Measurements from ENCODE around the gene RIC3. TPM values are rescaled to one million over a fixed set of nuclear protein-coding genes. Genes with fewer than 3 reads are reported as not detected.

Gene RIC3
- total and polyA plus RNA-seq, 5 donors from 2014 or later: 1.5 to 23.8 (median 3.1) TPM

DNA sequence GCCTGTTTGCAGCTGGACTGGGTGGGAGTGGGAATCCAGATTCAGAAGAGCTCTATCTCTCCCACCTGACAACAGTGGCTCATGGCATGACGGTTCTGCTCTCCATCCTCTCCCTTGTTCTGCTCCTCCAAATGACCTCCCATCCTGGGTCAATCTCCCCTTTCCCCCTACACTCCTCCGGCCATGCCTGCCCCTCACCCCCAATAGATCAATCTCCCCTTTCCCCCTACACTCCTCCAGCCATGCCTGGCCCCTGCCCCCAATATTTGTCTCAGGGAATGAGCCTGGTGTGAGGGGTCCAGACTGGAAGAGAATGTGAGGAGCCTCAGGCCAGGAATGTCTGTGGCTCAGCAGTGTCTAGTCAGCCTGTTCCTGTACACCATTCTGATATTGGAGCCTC is 30.9 kb upstream of the RIC3 start:
- no peaks in the 10 kb centered on the region for H3K4me1 Mint-ChIP-seq
- peaks cover 0 to 2% (median 0%) of the 10 kb centered on the region in 7 donors for H3K9me3 Mint-ChIP-seq
- no peak overlapping the region for H3K27ac Mint-ChIP-seq
- H3K4me3 Mint-ChIP-seq: no peak overlapping the region
- peaks cover 5% of the 10 kb centered on the region for H3K27me3 Mint-ChIP-seq
- peaks cover 2% of the 10 kb centered on the region for H3K27me3 ChIP-seq (ENCODE audit: control insufficient read depth, insufficient read depth, low read length)
- no peaks in the 10 kb centered on the region for H3K36me3 Mint-ChIP-seq
- H3K36me3 ChIP-seq (ENCODE audit: control insufficient read depth, insufficient read depth, low read length): no peaks in the 10 kb centered on the region
- ATAC-seq (ENCODE audit: low read depth in 2 of 2): no peak
- H3K9me3 ChIP-seq (ENCODE audit: control insufficient read depth in 2 of 2, low read length in 2 of 2): no peaks in the 10 kb centered on the region
- no peak for DNase-seq
- H3K4me3 ChIP-seq (ENCODE audit: low read depth, low read length): no peak overlapping the region
- no peaks in the 10 kb centered on the region for H3K4me1 ChIP-seq (ENCODE audit: control insufficient read depth, insufficient read depth, low read length, poor library complexity, severe bottlenecking)
- no peak overlapping the region for H3K27ac ChIP-seq (ENCODE audit: insufficient read depth, low read length, poor library complexity, severe bottlenecking)

DNA sequence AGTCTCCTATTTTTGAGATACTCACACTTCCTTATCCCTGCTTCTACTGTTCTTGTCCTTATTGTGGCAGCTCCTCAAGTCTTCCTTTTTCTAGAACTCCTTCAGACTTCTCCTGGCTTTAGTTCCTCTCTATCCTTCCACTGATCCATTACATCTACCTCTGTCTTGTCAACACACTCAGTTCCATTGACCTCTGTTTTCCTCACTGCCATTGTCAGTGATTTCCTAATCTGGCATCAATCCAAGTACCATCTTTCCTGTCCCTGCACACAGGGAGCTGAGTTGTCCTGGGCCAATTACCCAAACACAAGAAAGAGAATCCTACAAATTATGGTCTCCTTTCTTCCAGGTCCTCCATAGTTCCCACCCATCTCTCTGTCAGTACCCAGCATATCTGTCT is 27.9 kb upstream of the RIC3 start:
- H3K4me3 ChIP-seq (ENCODE audit: low read depth, low read length): no peak overlapping the region
- Mint-ChIP-seq H3K27me3 (peaks cover 9% of the 10 kb centered on the region), H3K36me3 (no peaks in the 10 kb centered on the region), H3K4me1 (no peaks in the 10 kb centered on the region), H3K4me3 (no peak overlapping the region), H3K27ac (no peak overlapping the region), H3K9me3 (peaks cover 0 to 2% (median 0%) of the 10 kb centered on the region in 7 donors)
- no peaks in the 10 kb centered on the region for H3K9me3 ChIP-seq (ENCODE audit: control insufficient read depth in 2 of 2, low read length in 2 of 2)
- no peaks in the 10 kb centered on the region for H3K36me3 ChIP-seq (ENCODE audit: control insufficient read depth, insufficient read depth, low read length)
- no peak overlapping the region for H3K27ac ChIP-seq (ENCODE audit: insufficient read depth, low read length, poor library complexity, severe bottlenecking)
- no peaks in the 10 kb centered on the region for H3K4me1 ChIP-seq (ENCODE audit: control insufficient read depth, insufficient read depth, low read length, poor library complexity, severe bottlenecking)
- ATAC-seq (ENCODE audit: low read depth in 2 of 2) (no peak), DNase-seq (no peak)
- H3K27me3 ChIP-seq (ENCODE audit: control insufficient read depth, insufficient read depth, low read length): peaks cover 2% of the 10 kb centered on the region

DNA sequence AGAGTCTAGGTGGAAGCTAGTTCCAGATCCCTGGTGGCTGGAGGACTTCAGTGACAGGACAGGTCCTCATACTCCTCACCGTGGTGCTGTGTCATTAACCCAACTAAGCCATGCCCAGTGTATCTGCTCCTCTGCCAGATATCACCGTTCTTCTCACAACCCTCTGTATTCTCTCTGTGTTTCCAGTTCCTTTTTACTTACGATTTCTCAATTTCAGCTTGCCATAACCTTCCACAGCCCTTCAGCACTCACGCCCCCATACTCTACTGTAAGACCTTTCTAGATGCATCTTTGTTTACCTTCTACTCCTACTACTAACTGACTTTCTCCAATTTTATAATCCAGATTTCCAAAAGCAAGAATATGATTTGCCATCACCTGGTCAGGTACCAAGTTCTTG is 26.1 kb upstream of the RIC3 start:
- peaks cover 0 to 2% (median 0%) of the 10 kb centered on the region in 7 donors for H3K9me3 Mint-ChIP-seq
- DNase-seq (no peak), ATAC-seq (ENCODE audit: low read depth in 2 of 2) (no peak)
- H3K4me3 ChIP-seq (ENCODE audit: low read depth, low read length): no peak overlapping the region
- no peak overlapping the region for H3K27ac ChIP-seq (ENCODE audit: insufficient read depth, low read length, poor library complexity, severe bottlenecking)
- H3K9me3 ChIP-seq (ENCODE audit: control insufficient read depth in 2 of 2, low read length in 2 of 2): no peaks in the 10 kb centered on the region
- H3K36me3 ChIP-seq (ENCODE audit: control insufficient read depth, insufficient read depth, low read length): no peaks in the 10 kb centered on the region
- no peak overlapping the region for H3K4me3 Mint-ChIP-seq
- no peaks in the 10 kb centered on the region for H3K4me1 ChIP-seq (ENCODE audit: control insufficient read depth, insufficient read depth, low read length, poor library complexity, severe bottlenecking)
- H3K4me1 Mint-ChIP-seq: peaks cover 0 to 4% (median 0%) of the 10 kb centered on the region in 4 donors
- no peaks in the 10 kb centered on the region for H3K36me3 Mint-ChIP-seq
- peak overlapping the region in 1 of 3 donors; percentile 5 for H3K27ac Mint-ChIP-seq
- H3K27me3 Mint-ChIP-seq: peaks cover 9% of the 10 kb centered on the region
- peaks cover 2% of the 10 kb centered on the region for H3K27me3 ChIP-seq (ENCODE audit: control insufficient read depth, insufficient read depth, low read length)

DNA sequence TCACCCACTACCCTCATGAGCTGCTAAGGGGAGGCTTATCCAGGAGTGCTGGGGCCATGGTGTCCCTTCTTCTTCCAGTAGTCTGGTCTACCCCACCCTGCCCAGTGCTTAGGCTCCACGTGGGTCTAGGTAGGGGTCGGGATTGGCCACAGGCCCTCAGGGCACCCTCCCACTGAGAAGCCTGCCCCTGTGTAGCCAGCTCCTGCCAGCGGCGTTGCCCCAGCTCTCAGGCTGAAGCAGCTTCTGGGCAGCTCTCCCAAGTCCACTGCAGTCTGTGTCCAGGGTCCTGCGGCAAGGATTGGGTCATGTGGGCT is 24.0 kb upstream of the RIC3 start:
- H3K27ac Mint-ChIP-seq: no peak overlapping the region
- no peaks in the 10 kb centered on the region for H3K4me1 ChIP-seq (ENCODE audit: control insufficient read depth, insufficient read depth, low read length, poor library complexity, severe bottlenecking)
- H3K27ac ChIP-seq (ENCODE audit: insufficient read depth, low read length, poor library complexity, severe bottlenecking): no peak overlapping the region
- no peak overlapping the region for H3K4me3 Mint-ChIP-seq
- peaks cover 0 to 4% (median 0%) of the 10 kb centered on the region in 4 donors for H3K4me1 Mint-ChIP-seq
- H3K9me3 Mint-ChIP-seq: peaks cover 0 to 2% (median 0%) of the 10 kb centered on the region in 7 donors
- no peak for ATAC-seq (ENCODE audit: low read depth in 2 of 2)
- no peaks in the 10 kb centered on the region for H3K27me3 ChIP-seq (ENCODE audit: control insufficient read depth, insufficient read depth, low read length)
- H3K4me3 ChIP-seq (ENCODE audit: low read depth, low read length): no peak overlapping the region
- H3K9me3 ChIP-seq (ENCODE audit: control insufficient read depth in 2 of 2, low read length in 2 of 2): no peaks in the 10 kb centered on the region
- no peaks in the 10 kb centered on the region for H3K36me3 Mint-ChIP-seq
- no peak for DNase-seq
- no peaks in the 10 kb centered on the region for H3K36me3 ChIP-seq (ENCODE audit: control insufficient read depth, insufficient read depth, low read length)
- H3K27me3 Mint-ChIP-seq: peaks cover 9% of the 10 kb centered on the region

DNA sequence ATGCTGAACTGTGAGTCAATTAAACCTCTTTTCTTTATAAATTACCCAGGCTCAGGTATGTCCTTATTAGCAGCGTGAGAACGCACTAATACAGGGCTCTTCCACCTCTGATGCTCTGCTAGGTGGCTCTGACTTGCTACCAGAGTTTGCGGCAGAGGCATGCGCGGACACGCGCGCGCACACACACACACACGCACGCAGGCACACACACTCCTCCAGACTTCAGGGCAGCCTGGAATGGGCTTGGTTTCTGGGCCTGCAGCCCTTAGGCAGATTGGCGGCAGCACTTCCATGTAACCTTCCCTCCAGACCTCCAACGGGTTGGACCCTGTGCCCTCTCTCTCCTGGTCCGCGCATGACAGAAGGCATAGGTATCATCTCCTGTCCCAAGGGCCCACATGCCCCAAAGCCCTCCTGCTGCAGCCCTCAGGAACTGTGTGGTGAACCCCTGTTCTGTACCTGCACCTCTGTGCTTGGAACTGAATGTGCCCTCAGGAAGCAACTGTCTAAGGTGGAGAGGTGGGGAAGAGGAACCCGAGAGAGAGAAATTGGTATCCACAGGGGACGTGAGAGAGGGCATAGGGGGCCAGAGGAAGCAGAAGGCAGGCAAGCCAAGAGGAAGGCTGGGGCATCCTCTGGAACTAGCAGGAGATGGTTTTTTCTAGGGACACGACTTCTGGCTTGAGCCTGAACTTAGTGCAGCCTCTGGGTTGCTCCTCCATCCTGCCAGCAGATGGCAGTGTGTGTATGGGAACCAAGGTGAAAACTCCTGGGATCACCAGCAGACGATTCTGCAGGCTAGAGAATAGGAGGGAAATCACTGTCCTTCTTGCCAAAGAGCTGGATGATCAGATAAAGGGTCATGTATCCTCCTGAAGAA is 23.4 kb upstream of the RIC3 start:
- no peak overlapping the region for H3K27ac Mint-ChIP-seq
- H3K27ac ChIP-seq (ENCODE audit: insufficient read depth, low read length, poor library complexity, severe bottlenecking): no peak overlapping the region
- H3K27me3 Mint-ChIP-seq: peaks cover 9% of the 10 kb centered on the region

DNA sequence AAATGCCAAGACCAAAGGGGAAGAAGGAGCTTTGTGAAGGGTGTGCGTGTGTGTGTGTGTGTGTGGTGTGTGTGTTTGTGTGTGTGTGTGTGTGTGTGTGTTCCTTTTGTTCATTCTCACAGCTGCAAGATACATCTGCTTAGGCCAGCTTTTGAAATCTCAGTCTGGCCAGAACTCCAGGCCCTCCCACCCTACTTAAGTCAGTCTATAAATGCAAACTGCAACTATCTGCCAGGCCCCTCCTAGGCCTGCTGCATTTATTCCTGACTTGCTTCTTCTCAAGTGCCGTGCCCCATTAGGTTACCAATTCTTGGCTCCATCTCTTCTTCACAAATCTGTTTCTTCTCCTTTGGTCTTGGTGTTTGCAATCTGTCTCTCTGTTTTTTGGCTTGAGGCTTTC is 21.6 kb upstream of the RIC3 start:
- Histone ChIP-seq H3K4me1 (ENCODE audit: control insufficient read depth, insufficient read depth, low read length, poor library complexity, severe bottlenecking) (no peaks in the 10 kb centered on the region), H3K27me3 (ENCODE audit: control insufficient read depth, insufficient read depth, low read length) (no peaks in the 10 kb centered on the region), H3K4me3 (ENCODE audit: low read depth, low read length) (no peak overlapping the region), H3K36me3 (ENCODE audit: control insufficient read depth, insufficient read depth, low read length) (no peaks in the 10 kb centered on the region), H3K9me3 (ENCODE audit: control insufficient read depth in 2 of 2, low read length in 2 of 2) (no peaks in the 10 kb centered on the region), H3K27ac (ENCODE audit: insufficient read depth, low read length, poor library complexity, severe bottlenecking) (no peak overlapping the region)
- H3K36me3 Mint-ChIP-seq: no peaks in the 10 kb centered on the region
- H3K27me3 Mint-ChIP-seq: peaks cover 15% of the 10 kb centered on the region
- peaks cover 0 to 4% (median 0%) of the 10 kb centered on the region in 4 donors for H3K4me1 Mint-ChIP-seq
- ATAC-seq (ENCODE audit: low read depth in 2 of 2) (no peak), DNase-seq (no peak)
- H3K4me3 Mint-ChIP-seq: no peak overlapping the region
- no peak overlapping the region for H3K27ac Mint-ChIP-seq
- peaks cover 0 to 2% (median 0%) of the 10 kb centered on the region in 7 donors for H3K9me3 Mint-ChIP-seq

More for the DNA sequence above, 23.4 kb upstream of the RIC3 start:
- Mint-ChIP-seq H3K4me3 (no peak overlapping the region), H3K9me3 (peaks cover 0 to 2% (median 0%) of the 10 kb centered on the region in 7 donors), H3K36me3 (no peaks in the 10 kb centered on the region), H3K4me1 (peaks cover 0 to 4% (median 0%) of the 10 kb centered on the region in 4 donors)
- H3K27me3 ChIP-seq (ENCODE audit: control insufficient read depth, insufficient read depth, low read length): no peaks in the 10 kb centered on the region
- no peaks in the 10 kb centered on the region for H3K9me3 ChIP-seq (ENCODE audit: control insufficient read depth in 2 of 2, low read length in 2 of 2)
- no peaks in the 10 kb centered on the region for H3K4me1 ChIP-seq (ENCODE audit: control insufficient read depth, insufficient read depth, low read length, poor library complexity, severe bottlenecking)
- no peaks in the 10 kb centered on the region for H3K36me3 ChIP-seq (ENCODE audit: control insufficient read depth, insufficient read depth, low read length)
- peak in 1 of 2 donors; percentile 44 for ATAC-seq (ENCODE audit: low read depth in 2 of 2)
- peak in 2 of 3 donors; percentile 1 to 38 for DNase-seq
- H3K4me3 ChIP-seq (ENCODE audit: low read depth, low read length): no peak overlapping the region

DNA sequence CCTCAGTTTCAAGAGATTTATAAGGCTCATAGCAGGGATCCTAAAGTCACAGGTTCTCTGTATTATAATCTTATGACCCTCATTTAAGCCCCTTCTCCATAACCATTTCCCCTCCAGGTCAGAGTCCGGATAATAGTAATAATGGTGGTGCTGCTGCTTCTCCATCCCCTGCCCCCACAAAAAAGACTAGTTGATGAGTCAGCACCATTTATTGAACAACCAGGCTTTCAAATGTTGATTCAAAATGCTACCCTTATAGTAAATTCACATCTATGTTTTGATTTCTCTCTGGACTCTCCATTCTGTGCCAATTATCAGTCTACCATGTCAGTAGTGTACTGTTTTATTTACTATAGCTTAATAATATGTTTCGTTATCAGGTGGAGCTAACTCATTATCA is 17.6 kb upstream of the RIC3 start:
- ATAC-seq (ENCODE audit: low read depth in 2 of 2) (no peak), DNase-seq (no peak)
- H3K27me3 ChIP-seq (ENCODE audit: control insufficient read depth, insufficient read depth, low read length): peaks cover 4% of the 10 kb centered on the region
- H3K4me1 ChIP-seq (ENCODE audit: control insufficient read depth, insufficient read depth, low read length, poor library complexity, severe bottlenecking): no peaks in the 10 kb centered on the region
- peaks cover 0 to 4% (median 0%) of the 10 kb centered on the region in 4 donors for H3K4me1 Mint-ChIP-seq
- no peak overlapping the region for H3K27ac Mint-ChIP-seq
- no peak overlapping the region for H3K4me3 ChIP-seq (ENCODE audit: low read depth, low read length)
- H3K36me3 Mint-ChIP-seq: no peaks in the 10 kb centered on the region
- no peak overlapping the region for H3K4me3 Mint-ChIP-seq
- peaks cover 11% of the 10 kb centered on the region for H3K27me3 Mint-ChIP-seq
- peaks cover 0 to 2% of the 10 kb centered on the region in 2 experiments for H3K9me3 ChIP-seq (ENCODE audit: control insufficient read depth in 2 of 2, low read length in 2 of 2)
- no peaks in the 10 kb centered on the region for H3K9me3 Mint-ChIP-seq
- H3K36me3 ChIP-seq (ENCODE audit: control insufficient read depth, insufficient read depth, low read length): no peaks in the 10 kb centered on the region
- no peak overlapping the region for H3K27ac ChIP-seq (ENCODE audit: insufficient read depth, low read length, poor library complexity, severe bottlenecking)

DNA sequence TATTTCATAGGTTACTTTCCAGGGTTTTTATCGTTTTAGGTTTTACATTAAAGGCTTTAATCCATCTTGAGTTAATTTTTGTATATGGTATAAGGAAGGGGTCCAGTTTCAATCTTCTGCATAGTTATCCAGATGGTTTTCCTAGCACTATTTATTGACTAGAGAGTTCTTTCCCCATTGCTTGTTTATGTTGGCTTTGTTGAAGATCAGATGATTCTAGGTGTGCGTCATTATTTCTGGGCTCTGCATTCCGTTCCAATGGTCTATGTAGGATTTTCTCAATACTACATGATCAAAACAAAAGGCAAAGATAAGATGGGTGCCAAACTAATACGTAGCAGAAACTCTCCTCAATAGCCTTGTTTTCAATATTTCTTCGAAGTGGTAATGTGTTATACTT is 14.3 kb upstream of the RIC3 start:
- H3K4me1 ChIP-seq (ENCODE audit: control insufficient read depth, insufficient read depth, low read length, poor library complexity, severe bottlenecking): no peaks in the 10 kb centered on the region
- Mint-ChIP-seq H3K9me3 (peaks cover 0 to 2% (median 0%) of the 10 kb centered on the region in 7 donors), H3K27me3 (peaks cover 25% of the 10 kb centered on the region), H3K36me3 (no peaks in the 10 kb centered on the region), H3K27ac (no peak overlapping the region), H3K4me1 (no peaks in the 10 kb centered on the region), H3K4me3 (no peak overlapping the region)
- no peak for DNase-seq
- peaks cover 0 to 2% of the 10 kb centered on the region in 2 experiments for H3K9me3 ChIP-seq (ENCODE audit: control insufficient read depth in 2 of 2, low read length in 2 of 2)
- H3K36me3 ChIP-seq (ENCODE audit: control insufficient read depth, insufficient read depth, low read length): no peaks in the 10 kb centered on the region
- peaks cover 4% of the 10 kb centered on the region for H3K27me3 ChIP-seq (ENCODE audit: control insufficient read depth, insufficient read depth, low read length)
- ATAC-seq (ENCODE audit: low read depth in 2 of 2): no peak
- H3K4me3 ChIP-seq (ENCODE audit: low read depth, low read length): no peak overlapping the region
- H3K27ac ChIP-seq (ENCODE audit: insufficient read depth, low read length, poor library complexity, severe bottlenecking): no peak overlapping the region
